Vein endothelial cell (primary cell): ENCODE measurements around the gene COL9A2. TPM values are rescaled to one million over a fixed set of nuclear protein-coding genes. Genes with fewer than 3 reads are reported as not detected.

Experiments
- total RNA-seq: library from RNA; depleted of rRNA; stranded (reverse); fragments of >200 nt; gene quantifications from 2 replicates; pipeline ENCODE4 v1.2.3, GENCODE V29; 2012

COL9A2 gene
- 0.19 and 0.33 TPM in 2 replicates for total RNA-seq

DNA sequence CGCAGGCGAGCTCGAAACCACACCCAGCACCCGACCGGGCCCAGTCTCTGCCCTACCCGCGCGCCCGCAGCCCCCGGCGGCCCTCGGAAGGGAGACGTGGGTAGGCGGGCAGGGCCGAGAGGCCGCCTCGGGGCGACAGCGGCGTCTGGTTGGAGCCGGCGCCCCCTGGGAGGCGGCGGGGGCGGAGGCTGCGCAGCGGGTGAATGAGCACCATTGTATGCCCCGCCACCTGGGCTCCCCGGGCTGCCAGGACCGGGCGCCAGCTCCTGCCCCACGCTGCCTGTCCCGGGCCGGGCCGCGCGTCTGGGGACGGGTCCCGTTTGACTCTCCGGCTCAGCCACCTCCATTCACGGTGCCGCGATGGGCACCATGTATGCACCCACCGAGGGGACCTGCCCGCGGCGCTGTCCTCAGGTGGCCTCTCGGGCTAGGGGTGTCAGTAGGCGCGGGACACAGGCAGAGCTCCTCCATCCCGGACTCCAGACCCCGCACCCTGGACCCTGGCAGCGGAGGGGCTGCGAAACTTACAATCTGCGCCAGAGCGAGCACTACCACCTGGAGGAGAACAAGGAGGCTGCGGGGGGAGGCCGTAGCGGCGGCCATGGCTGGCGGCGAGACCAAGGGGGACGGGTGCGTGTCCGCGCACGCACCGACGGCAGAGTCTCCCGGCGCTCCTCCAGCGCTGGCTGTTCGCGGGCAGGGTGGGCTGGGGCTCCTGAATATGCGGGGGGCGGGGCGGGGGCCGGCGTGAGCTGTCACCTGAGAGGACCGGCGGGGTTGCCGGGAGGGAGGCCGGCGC lies at the start of gene COL9A2:
Gene COL9A2 (minus strand): TSS at position 692 of the 799 bp plus-strand sequence. CDS start 89 bp downstream, at position 603.

DNA sequence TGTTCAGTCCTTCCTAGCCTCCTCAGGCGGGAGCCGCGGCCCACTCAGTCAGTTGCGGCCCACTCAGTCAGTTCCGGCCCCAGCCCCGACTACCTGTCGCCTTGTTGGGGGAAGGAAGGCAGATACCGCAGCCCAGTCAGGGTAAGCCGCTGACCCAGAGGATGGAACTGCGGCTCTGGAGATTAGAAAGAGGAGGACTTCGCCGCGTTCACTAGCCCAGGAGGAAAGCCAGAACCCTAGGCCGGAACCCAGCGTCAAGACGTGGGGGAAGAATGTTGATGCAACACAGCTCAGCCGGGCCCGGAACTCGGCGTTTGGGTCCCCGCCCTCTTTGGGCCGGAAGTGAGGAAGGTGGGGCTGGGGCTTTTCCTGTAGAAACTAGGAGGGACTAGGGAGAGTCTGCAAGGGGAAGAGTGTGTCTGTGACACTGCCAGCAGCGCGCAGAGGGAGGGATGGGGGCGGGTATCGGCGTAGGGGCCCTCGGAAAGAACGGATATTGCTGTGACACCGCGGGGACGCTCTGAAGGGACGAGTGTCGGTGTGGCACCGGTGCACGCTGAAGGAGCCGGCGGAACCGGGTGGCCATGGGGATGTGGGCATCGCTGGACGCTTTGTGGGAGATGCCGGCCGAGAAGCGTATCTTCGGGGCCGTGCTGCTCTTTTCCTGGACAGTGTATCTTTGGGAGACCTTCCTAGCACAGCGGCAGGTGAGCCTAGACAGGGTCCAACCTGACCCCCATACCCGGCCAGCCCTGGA lies 59.2 kb downstream of the COL9A2 start, which contains the start of gene ZMPSTE24:
Gene ZMPSTE24 (plus strand): TSS at position 549 of the 757 bp plus-strand sequence. CDS start 36 bp downstream, at position 585.

Other genes with a start within 250 kb of the COL9A2 start
- 65.3 and 87.6 TPM in 2 replicates for gene PPT1, start 220.0 kb downstream of the COL9A2 start, total RNA-seq
- 18.8 and 27.1 TPM in 2 replicates for gene RLF, start 155.9 kb downstream of the COL9A2 start, total RNA-seq
- not detected in 2 replicates for gene TMCO2, start 69.3 kb downstream of the COL9A2 start, total RNA-seq
- gene ZMPSTE24, start 59.0 kb downstream of the COL9A2 start, total RNA-seq, result 51.9 and 72.7 TPM in 2 replicates
- gene SMAP2, start 56.4 kb upstream of the COL9A2 start, total RNA-seq, result 7.8 and 10.5 TPM in 2 replicates
- gene ZFP69B, start 133.2 kb upstream of the COL9A2 start, total RNA-seq, result 3.9 and 4.3 TPM in 2 replicates
- gene ZFP69, start 160.0 kb upstream of the COL9A2 start, total RNA-seq, result 2.0 and 2.2 TPM in 2 replicates
- 8.2 and 9.5 TPM in 2 replicates for gene EXO5, start 191.5 kb upstream of the COL9A2 start, total RNA-seq
- 3.6 and 4.1 TPM in 2 replicates for gene ZNF684, start 214.4 kb upstream of the COL9A2 start, total RNA-seq